HG02610 (cell line): ENCODE results near the gene PPP6R1.

Experiments used
- ATAC-seq: cut with Tn5 transposase; IDR thresholded peaks from one replicate; pipeline ENCODE4 v1.9.1; 2021; ENCODE audit warnings: mild to moderate bottlenecking, moderate library complexity; ENCODE audit not compliant: unreplicated experiment

The PPP6R1 gene

DNA sequence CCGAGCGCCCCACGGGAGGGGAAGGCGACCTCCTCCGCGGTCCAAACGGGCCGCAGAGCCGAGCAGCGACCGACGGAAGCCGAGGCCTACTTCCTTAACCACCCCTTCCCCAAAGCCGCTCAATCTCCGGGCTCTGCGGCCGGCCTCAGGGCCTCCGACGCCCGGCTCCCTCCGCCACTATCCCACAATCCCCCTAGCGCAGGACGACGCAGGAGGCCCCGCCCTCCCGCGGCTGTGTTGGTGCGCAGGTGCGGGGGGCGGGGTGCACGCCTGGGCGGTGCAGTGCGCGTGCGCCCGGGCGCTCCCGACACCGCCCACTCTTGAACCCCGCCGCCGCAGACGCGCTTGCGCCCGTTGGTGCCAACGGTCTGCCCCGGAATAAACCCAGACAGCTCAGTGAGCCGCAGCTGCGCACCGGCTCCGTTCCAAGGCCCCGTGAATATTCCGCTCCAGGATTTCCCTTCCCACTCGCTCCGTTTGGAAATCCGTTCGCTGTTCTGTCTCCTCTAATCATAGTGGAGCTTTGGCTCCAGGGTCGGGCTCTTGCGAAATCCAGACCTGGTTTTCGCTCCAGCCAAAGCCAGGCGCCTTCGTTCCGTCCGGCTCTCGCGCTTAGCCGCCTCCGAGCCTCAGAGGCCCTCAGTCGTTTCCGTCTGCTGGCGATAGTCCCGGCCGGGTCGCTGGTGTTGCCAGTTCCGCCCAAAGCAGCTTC is at the start of gene PPP6R1:
PPP6R1 (minus strand) TSS at position 190 of the 712 bp plus-strand sequence. CDS start 11,914 bp downstream, outside the sequence.
- peak; percentile 71 for ATAC-seq

- no peak for ATAC-seq
Observed at GRCh38 chr19:55308281-55308680, 49.5 kb upstream of the PPP6R1 start.

DNA sequence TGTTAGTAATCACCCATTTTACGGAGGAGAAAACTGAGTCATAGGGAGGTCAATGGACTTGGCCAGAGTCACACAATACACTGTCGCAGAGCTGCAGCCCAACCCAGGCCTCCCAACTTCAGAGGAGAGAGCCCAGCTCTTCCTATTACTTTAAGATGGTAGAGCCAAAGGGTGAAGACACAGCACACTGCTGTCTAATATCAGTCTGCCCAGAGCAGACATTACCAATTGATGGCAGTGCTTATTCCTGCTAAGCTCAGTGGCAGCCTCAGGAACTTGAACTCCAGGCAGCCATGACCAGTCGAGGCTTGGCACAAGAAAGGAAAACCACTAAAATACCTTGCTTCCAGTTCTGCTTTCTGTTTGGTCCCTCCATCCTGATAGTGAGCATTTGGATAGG is 47.9 kb upstream of the PPP6R1 start:
- no peak for ATAC-seq

GRCh38 chr19:55305983-55306562 is 47.3 kb upstream of the PPP6R1 start:
- ATAC-seq = no peak

GRCh38 chr19:55305491-55305890 is 46.7 kb upstream of the PPP6R1 start:
- no peak for ATAC-seq

- ATAC-seq = no peak
Observed at GRCh38 chr19:55304980-55305379, 46.2 kb upstream of the PPP6R1 start.

DNA sequence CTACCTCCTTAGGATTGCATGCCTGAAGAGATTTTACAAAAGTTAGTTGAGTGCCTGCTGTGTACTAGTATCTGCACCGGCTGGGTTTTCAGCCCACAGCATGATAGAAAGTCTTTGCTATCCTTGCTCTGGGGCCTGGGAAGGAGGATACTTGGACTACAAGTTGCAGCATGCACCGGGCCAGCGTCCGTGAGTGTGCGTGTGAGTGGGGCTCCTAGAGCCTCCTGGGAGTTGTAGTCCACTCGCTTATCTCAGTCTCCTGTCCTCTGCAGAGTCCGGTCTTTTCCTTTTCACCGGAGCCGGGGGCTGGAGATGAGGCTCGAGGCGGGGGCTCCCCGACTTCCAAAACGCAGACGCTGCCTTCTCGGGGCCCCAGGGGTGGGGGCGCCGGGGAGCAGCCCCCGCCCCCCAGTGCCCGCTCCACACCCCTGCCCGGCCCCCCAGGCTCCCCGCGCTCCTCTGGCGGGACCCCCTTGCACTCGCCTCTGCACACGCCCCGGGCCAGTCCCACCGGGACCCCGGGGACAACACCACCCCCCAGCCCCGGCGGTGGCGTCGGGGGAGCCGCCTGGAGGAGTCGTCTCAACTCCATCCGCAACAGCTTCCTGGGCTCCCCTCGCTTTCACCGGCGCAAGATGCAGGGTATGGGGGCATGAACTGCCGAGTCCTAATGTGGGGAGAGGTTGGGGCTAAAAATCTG is 45.6 kb upstream of the PPP6R1 start:
- no peak for ATAC-seq

- no peak for ATAC-seq
Observed at GRCh38 chr19:55303477-55303876, 44.7 kb upstream of the PPP6R1 start.

- no peak for ATAC-seq
Observed at GRCh38 chr19:55302318-55302703, 43.5 kb upstream of the PPP6R1 start.

DNA sequence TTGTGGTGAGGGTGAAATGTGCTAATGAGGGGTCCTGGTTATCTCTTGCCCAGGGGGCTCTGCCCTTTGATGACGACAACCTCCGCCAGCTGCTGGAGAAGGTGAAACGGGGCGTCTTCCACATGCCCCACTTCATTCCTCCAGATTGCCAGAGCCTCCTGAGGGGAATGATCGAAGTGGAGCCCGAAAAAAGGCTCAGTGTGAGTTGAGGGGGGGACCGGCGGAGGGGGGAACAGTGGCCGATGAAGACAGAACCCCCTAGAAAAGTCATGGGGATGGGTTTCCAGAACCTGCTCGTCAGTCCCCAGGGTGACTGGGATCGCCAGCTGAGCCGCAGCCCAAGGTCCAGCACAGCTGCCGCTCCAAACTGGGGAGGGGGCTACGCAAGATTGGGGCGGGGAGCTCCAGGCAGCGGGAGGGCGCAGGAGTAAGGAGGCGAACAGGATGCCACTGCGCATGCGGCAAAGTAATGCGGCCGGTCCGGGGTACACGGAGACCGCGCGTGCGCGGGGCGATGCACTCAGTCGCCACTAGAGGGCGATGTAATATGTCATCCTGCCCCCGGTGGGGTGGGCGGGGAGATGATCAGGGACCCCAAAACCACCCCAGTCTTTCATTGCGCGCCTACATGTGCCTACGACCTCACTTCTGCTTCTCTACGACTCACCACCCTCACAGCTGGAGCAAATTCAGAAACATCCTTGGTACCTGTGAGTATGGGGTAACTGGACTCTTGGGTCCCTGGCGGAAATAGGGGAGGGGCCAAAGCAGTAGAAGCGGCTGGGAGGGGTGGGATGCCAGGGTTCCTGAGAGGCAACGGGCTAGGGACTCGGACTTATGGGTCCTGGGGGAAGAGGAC is 42.9 kb upstream of the PPP6R1 start:
- peak; percentile 76 for ATAC-seq

DNA sequence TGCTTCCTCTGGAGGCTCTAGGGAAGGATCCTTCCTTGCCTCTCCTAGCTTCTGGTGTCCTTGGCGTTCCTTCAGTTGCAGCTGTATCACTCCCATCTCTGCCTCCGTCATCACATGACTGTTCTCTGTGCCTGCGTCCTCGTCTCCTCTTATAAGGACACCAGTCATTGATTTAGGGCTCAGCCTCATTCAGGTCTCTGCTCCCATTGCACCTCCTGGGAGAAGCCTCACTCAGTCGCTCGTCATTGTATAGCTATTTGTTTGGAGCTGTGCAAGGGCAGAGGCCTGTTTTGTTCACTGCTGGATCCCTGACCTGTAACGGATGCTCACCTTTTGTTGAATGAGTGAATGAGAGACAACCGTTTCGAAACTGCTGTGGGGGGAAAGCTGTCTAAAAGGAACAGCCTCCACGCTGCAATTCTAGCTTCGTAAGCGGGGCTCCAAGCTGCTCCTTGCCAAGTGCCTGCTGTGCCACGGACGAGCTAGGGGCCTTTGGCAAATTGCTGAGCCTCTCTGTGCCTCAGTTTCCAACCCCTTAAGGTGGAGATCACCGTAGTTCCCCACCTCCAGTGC is 42.2 kb upstream of the PPP6R1 start:
- no peak for ATAC-seq

- no peak for ATAC-seq
Observed at GRCh38 chr19:55299991-55300390, 41.2 kb upstream of the PPP6R1 start.

DNA sequence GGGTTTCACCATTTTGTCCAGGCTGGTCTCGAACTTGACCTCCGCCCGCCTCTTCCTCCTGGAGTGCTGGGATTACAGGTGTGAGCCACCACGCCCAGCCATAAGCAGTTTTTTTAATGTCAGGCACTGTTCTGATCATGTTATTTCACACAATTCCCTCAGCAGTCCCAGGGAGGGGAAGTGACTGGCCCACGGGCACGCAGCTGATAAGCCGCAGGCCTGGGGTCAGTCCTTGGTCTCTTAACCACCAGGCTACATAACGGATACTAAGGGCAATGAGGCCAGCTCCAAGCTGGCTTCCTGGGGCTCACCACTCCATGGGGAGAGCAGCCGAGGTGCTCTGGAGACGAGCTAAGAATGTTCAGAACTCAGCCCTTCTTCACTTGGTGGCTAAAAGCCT is 38.5 kb upstream of the PPP6R1 start:
- no peak for ATAC-seq

GRCh38 chr19:55289117-55289796 is 30.4 kb upstream of the PPP6R1 start:
- no peak for ATAC-seq

DNA sequence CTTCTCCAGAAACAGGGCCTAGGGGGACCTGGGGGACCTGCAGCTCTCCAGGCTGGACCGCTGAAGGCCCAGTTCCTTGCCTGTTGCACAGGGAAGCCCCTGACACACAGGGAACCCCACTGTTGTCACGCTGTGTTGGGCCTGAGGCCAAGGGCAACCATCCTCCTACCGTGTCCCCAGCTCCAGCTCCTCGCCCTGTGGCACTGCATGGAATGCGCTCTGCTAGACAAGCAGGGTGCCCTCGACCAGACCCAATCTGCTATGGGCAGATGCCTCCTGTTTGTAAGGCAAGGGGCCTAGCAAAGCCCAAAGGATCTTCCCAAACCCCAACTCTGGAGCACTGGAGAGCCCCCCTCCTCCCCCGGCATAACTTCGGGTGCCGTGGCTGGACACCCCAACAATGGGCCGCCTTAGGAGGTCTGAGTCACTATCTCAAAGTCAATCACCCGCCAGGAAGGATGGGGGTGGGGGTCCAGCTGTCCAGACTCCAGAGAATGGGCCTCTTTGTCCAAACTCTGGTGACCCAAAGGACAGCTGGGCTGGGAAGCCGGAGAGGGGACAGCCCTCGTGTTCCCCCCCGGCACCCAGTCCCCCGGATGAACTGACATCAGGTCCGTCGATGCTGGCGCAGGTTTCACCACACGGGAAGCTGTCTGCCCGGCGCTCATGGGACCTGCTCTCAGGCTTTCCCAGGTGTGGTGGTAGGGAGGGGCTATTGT is 28.7 kb upstream of the PPP6R1 start:
- ATAC-seq = no peak

DNA sequence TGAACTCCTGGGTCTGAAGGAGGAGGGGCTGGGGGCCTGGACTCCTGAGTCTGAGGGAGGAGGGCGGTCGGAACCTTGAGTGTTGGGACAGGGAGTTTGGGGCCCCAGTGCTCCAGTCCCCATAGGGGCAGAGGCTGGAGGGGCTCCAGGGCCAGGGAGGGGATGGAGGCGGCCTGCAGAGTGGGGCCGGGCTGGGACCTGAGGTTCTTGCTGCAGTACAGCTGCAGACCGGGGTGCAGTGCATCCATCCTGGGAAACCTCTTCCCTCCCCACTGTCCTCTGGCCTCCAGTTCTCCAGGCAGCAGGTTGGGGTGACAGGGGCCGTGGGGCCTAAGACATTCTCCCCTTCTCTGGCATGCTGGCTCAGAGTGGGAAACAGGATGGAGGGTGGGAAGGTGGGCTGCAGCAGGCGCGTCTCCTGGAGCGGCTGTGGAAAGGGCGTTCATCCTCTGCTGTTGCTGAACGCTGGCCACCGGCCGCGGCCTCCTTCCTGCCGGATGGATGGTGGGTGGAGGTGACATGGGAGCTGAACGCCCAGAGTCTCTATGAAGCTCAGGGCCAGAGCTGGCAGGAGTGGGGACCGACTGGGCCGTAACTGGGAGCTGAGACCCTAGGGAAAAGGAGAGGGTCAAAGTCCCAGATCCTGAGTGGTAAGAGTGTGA is 26.5 kb upstream of the PPP6R1 start:
- no peak for ATAC-seq

GRCh38 chr19:55284405-55285058 is 25.7 kb upstream of the PPP6R1 start:
- ATAC-seq = no peak

DNA sequence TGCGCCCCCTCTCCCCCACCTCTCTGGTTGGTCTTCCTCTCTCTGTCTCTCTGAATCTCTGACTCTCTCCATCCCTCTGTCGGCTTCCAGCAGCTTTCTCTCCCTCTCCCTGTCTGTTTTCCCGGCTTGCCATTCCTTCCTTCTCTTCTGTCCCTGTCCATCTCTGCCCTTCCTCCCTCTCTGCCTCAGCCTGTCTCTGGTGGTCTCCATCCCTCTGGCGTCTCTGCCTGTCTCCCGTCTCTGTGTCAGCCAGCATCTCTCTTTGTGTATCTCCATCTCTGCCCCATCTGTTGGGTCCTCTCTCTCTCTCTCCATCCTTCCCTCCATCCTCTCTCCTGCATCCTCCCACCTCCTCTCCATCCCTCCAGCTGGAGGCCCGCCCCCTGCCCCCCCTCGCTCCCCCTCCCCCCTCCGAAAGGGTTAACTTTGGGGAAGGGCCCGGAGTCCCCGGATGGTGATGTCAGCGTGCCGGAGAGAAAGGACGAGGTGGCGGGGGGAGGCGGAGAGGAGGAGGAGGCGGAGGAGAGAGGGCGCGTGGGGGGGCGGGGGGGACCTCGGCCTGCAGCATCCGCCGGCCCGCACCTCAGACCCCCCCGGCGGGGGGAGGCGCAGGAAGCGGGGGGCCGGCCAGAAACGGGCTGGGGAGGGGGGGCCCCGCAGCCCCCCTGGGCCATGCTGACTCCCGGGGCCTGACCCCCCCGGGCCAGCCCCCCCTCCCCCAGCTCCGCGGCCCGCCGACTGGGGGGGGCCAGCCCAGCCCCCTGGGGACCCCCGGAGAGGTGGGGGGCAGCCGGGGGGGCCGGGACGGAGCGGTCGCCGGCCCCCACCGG is 24.9 kb upstream of the PPP6R1 start, which contains the start of gene BRSK1:
BRSK1 (plus strand) TSS at position 450 of the 830 bp plus-strand sequence. CDS start 446 bp downstream, outside the sequence.
- no peak for ATAC-seq
